Measurements from ENCODE around the gene FOXE1.

FOXE1 gene

GRCh38 chr9:97848480-97849237 lies 4.4 kb upstream of the FOXE1 start:
- peak in 1 of 2 experiments; percentile 28 for DNase-seq

DNA sequence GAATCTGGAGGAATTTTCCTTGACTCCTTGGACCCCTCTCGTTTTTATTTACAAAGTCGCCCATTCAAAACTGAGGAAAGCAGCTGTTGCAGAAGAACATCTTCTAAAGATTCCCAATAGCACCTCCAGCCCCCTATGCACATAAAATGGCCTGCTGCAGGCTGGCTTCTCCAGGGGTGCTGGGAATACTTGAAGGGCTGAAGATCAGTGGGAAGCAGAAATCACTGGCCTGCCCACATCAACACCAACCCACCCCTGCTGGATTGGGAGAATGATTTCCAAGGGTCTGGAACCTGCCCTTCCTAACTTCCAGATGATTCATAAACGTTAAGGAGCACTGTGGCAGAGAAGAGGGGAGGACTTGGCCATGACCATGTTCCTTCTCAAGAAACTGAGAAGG lies 3.0 kb upstream of the FOXE1 start:
- no peak for DNase-seq

- no peak for DNase-seq
These were observed 2.1 kb upstream of the FOXE1 start for GRCh38 chr9:97850746-97851445.

DNA sequence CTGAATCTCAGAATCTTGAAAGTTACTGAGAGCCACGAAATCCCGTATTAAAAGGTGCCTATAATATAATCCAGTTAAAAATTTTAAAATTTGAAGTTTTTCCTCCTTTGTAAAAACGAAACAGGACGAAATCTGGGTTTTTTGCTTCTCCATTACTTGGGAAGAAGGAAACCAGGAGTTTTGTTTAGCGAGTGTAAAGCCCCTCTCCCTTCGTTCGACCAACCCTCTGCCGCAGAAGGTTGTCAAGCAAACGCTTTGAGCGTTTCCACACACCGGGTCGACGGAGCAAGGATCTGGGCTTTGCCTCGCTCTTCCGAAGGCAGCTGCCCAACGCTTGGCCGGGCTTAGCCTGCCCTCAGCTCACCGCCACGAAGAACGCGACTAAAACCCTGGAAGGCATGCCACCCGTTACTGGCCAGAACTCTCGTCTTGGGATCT lies 1.6 kb upstream of the FOXE1 start:
- DNase-seq = no peak

DNA sequence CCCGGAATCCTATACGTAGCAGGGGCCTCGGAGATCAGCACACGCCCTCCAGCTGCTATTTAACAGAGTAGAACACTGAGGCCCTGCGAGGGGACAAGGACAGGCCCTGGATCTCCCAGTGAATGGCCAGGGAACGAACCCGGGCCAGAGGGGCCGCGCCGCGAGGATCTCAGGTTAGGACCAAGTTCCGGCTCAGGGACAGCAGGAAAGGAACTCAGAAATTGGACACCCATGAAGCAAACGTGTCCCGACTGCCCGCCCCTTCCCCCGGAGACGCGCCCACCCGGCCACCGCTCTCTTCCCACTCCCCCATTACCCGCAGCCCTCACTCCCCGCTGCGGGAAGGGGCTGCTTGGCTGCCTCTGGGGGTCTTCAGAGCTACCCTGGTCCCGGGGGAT lies 1.0 kb upstream of the FOXE1 start:
- no peak for DNase-seq

DNA sequence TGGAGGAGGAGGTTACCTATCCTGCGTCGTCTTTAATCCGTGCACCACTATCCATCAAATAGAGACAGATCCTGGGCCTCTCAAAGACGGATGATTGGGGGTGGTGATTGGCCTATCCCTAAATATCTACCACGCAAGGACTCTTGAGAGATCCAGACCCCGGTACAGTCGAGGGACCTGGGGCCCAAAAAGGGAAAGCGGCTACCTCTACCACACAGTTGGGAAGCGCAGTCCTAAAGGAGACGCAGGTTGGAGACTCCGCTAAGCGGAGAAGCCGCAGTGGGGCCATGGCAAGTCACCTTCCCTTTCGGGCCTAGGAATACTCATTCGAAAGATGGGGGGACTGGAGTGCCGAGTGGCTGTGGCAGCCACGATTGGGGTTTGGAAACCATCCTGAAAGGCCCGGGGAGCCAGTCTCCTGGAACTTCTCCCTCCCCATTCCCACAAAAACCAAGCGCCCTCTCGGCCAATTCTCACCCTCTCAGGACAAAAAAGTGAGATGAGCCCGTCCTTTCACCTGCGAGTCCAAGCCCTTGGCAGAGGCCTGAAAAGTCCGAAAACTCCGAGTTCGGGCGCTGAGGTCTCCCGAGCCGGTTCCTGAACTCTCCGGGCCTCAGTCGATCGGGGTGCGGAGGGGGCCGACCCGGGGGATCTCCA lies 499 bp upstream of the FOXE1 start:
- DNase-seq = no peak

DNA sequence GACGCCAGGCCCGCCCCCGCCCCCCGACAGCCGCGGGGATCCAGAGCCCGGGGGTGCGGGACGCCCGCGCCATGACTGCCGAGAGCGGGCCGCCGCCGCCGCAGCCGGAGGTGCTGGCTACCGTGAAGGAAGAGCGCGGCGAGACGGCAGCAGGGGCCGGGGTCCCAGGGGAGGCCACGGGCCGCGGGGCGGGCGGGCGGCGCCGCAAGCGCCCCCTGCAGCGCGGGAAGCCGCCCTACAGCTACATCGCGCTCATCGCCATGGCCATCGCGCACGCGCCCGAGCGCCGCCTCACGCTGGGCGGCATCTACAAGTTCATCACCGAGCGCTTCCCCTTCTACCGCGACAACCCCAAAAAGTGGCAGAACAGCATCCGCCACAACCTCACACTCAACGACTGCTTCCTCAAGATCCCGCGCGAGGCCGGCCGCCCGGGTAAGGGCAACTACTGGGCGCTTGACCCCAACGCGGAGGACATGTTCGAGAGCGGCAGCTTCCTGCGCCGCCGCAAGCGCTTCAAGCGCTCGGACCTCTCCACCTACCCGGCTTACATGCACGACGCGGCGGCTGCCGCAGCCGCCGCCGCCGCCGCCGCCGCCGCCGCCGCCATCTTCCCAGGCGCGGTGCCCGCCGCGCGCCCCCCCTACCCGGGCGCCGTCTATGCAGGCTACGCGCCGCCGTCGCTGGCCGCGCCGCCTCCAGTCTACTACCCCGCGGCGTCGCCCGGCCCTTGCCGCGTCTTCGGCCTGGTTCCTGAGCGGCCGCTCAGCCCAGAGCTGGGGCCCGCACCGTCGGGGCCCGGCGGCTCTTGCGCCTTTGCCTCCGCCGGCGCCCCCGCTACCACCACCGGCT lies 1.0 kb downstream of the FOXE1 start:
- DNase-seq = peak; percentile 35 to 41

DNA sequence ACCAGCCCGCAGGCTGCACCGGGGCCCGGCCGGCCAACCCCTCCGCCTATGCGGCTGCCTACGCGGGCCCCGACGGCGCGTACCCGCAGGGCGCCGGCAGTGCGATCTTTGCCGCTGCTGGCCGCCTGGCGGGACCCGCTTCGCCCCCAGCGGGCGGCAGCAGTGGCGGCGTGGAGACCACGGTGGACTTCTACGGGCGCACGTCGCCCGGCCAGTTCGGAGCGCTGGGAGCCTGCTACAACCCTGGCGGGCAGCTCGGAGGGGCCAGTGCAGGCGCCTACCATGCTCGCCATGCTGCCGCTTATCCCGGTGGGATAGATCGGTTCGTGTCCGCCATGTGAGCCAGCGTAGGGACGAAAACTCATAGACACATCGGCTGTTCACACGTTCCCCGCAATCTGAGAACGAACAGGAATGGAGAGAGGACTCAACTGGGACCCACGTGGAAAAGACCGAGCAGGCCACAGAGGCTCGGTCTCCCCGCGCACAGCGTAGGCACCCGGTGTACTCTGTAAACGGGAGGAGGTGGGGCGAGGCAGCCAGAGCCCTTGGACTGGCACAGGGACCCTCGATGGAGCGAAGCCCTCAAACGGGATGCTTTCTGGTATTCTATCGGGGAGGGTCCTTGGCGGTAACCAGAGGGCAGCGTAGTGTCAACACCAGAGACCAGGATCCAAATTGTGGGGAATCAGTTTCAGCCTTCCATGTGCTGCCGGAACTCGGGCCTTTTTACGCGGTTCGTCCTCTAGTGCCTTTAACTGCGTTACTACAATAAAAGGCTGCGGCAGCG lies 1.9 kb downstream of the FOXE1 start:
- DNase-seq = no peak

GRCh38 chr9:97855486-97855875 lies 2.5 kb downstream of the FOXE1 start:
- no peak for DNase-seq

DNA sequence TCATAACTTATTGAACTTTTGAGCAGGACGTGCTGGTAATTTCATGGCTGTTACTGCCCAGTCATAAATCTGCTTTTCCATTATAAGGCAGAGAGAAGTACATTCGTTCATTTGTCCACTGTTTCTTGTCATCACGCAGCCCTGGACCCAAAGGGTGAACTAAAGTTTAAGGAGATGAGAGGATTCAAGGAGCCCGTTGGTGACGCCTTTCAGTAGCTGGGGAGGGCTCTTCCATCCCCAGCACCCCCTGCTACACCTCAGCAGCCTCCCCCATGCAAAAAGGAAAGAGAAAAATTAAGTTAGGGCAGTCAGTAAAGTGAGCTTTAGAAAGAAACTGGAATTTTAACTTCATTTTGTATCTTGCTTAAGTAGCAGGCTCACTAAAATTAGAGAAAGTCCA lies 2.9 kb downstream of the FOXE1 start:
- no peak for DNase-seq

DNA sequence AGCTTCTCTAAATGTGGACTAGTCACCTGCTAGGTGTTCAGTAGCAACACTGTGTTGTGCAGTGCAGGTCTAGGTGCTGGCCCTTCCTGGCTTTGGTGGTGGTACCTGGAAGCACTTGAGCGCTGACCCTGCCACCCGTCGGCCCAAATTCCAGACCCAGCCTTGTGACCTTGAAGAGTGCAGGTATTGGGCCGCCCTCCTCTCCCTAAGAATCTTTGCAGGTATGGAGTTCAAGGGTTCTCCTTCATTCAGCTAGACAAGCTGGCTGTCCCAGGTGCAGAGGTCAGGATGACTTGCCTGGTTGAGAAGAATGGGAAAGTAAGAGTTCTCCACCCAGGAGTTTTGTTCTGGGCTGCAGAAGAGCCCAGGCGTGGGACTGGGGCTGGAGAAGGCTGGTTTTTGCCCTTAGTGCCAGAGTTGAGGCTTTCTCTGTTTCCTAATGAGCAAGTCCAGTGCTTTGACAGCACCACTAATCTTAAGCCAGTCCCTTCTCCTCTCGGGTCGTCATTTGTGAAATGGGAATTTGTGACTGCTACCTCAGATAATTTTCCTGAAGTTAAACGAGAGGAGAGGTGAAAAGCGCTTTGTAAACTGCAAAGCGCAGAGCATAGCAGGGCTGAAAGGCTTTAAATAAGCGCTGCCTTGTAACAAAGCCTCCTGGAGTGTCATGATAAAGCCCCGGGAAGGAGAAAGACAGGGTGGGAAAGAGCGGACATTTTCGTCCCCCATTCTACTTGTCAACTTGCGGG lies 4.0 kb downstream of the FOXE1 start:
- no peak for DNase-seq

DNA sequence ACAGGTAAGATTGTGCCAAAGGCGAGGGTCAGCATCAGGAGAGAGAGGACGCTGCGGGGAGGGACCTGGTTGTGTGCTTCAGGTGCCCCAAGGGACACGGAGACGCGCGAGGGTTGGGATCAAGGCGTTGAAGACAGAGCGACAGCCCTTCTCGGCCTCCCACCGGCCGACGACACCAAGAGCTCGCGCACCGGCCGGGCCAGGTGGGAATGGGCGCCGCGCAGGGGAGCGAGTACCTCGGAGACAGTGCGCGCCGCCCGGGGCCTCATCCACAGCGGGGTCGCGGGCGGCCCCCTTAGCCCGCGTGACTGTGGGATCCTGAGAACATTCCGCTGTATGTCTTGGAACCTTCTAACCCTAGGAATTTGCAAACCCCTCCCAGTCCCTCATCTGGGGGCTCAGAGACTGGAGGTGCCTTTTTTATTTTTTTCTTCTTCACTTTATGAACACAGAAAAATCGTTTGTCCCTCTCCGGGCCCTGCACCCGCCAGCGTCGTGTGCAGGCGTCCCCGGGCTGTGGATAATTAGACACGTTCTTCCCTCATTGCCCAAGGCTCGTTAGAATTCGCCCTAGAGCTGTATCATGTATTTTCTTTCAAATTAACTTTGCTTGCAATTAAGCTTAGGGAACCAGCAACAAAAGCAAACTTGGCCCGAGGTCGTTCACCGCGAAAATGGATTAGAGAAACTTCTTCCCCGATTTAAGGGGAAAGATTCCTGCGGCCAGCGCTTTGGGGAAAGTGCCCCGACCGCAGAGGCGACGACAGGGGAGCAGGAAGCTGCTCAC lies 4.8 kb downstream of the FOXE1 start:
- DNase-seq = no peak

GRCh38 chr9:97858393-97858713 lies 5.3 kb downstream of the FOXE1 start:
- DNase-seq = no peak

DNA sequence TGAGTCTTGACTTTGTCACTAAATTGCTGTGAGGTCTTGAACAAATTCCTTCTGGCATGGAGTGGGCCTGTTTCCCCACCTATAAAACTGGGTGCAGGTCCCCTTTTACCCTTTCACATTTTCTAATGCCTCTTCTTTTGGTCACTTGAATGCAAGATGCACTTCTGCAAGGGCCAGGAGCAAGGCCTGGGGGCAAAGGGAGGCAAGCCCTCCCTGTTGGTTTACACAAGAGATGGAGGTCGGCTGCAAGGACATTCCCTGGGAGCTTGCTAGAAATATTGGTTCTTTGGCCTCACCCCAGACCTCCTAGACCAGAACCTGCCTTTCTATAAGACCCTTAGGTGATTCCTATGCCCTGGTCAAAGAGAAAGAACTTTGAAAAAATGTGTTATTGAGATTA lies 5.8 kb downstream of the FOXE1 start:
- DNase-seq = no peak

DNA sequence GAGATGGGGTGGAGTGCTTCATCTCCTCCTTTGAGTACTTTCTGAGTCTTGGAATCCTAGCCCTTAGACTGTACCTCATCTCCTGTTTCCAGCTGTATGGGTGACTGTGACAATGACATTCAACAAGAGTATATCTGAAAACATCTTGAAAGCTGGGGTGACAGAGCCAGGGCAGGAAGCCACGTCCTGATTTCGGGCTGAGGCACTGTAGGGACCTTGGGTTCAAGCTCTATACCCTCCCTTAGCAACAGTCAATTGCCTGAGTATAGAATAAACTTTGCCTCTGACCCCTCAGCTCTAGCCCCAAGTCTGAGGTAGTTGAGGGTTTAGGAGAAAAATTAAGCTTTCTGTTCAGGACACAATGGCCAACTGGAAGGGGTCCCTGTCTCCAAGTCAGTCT lies 6.3 kb downstream of the FOXE1 start:
- no peak for DNase-seq

- DNase-seq = no peak
These were observed 7.6 kb downstream of the FOXE1 start for GRCh38 chr9:97860451-97861147.

GRCh38 chr9:97861148-97861475 lies 8.1 kb downstream of the FOXE1 start:
- DNase-seq = no peak

GRCh38 chr9:97863314-97863713 lies 10.3 kb downstream of the FOXE1 start:
- DNase-seq = no peak

DNA sequence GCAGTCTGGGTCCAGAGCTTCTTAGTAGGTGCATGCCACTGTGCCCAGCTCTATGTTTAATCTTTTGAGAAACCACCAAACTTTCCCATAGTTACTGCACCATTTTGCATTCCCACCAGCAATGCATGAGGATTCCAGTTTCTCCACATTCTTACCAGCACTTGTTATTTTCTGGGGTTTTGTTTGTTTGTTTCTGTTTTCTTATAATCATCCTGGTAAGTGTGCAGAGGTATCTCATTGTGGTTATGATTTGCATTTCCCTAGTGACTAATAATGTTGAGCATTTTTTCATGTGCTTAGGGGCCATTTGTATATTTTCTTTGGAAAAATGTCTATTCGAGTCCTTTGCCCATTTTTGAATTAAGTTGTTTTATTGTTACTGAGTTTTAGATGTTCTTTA lies 11.4 kb downstream of the FOXE1 start:
- no peak for DNase-seq

DNA sequence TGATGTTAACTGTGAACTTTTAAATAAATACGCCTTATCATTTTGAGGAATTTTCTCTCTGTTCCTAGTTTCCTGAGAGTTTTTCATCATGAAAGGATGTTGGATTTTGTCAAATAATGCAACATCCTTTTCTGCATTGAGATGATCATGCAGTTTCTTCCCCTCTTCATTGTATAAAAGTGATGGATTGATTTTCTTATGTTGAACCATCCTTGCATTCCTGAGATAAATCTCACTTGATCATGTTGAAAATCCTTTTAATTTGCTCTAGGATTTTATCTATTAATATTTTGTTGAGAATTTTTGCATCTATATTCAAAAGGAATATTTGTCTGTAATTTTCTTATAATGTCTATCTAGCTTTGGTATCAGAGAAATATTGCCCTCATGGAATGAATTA lies 13.3 kb downstream of the FOXE1 start:
- no peak for DNase-seq
